Hepatocyte (in vitro differentiated cells): ENCODE results near the gene MAPKAP1. TPM values are rescaled to one million over a fixed set of nuclear protein-coding genes. Genes with fewer than 3 reads are reported as not detected.

Experiments used
- DNase-seq: peaks from one replicate; pipeline ENCODE4 v3.0.0-alpha.2; 2016; ENCODE audit warnings: low spot score
- H2AFZ ChIP-seq: fragments of 200-600 bp; sonication (generic); 2 replicates; pipeline ENCODE4 v1.6.0; 2016; ENCODE audit warnings: antibody characterized with exemption, mild to moderate bottlenecking
- H3K27ac ChIP-seq: fragments of 200-600 bp; sonication (generic); 2 replicates; pipeline ENCODE4 v1.5.1; 2016; ENCODE audit warnings: mild to moderate bottlenecking
- H3K27me3 ChIP-seq: fragments of 200-600 bp; sonication (generic); 2 replicates; pipeline ENCODE4 v1.6.1; 2016
- H3K36me3 ChIP-seq: fragments of 200-600 bp; sonication (generic); replicated peaks from 2 replicates; pipeline ENCODE4 v1.5.1; 2016; ENCODE audit warnings: low read depth; ENCODE audit not compliant: insufficient read depth
- H3K4me1 ChIP-seq: fragments of 200-600 bp; sonication (generic); 2 replicates; pipeline ENCODE4 v1.5.1; 2016; ENCODE audit warnings: mild to moderate bottlenecking, moderate library complexity; ENCODE audit not compliant: insufficient read depth
- H3K4me2 ChIP-seq: fragments of 200-600 bp; sonication (generic); 2 replicates; pipeline ENCODE4 v1.6.0; 2016
- H3K4me3 ChIP-seq: fragments of 200-600 bp; sonication (generic); 2 replicates; pipeline ENCODE4 v1.5.1; 2016; ENCODE audit warnings: mild to moderate bottlenecking
- H3K79me2 ChIP-seq: fragments of 200-600 bp; sonication (generic); 2 replicates; pipeline ENCODE4 v1.6.0; 2017; ENCODE audit warnings: mild to moderate bottlenecking
- H3K9me2 ChIP-seq: fragments of 200-600 bp; sonication (generic); replicated peaks from 2 replicates; pipeline ENCODE4 v1.6.0; 2017; ENCODE audit warnings: mild to moderate bottlenecking; ENCODE audit not compliant: insufficient read depth
- H3K9me3 ChIP-seq: fragments of 200-600 bp; sonication (generic); 2 replicates; pipeline ENCODE4 v1.5.1; 2016; ENCODE audit warnings: low read depth, mild to moderate bottlenecking
- H4K20me1 ChIP-seq: fragments of 200-600 bp; sonication (generic); 2 replicates; pipeline ENCODE4 v1.6.0; 2016; ENCODE audit warnings: mild to moderate bottlenecking; ENCODE audit not compliant: insufficient read depth, poor library complexity, severe bottlenecking
- CTCF ChIP-seq: fragments of 200-600 bp; sonication (generic); IDR thresholded peaks from 2 replicates; pipeline ENCODE4 v1.5.1; 2016; ENCODE audit warnings: antibody characterized with exemption, mild to moderate bottlenecking; ENCODE audit not compliant: poor library complexity
- EZH2 ChIP-seq: fragments of 200-600 bp; sonication (generic); IDR thresholded peaks from 2 replicates; pipeline ENCODE4 v1.6.1; 2016; ENCODE audit warnings: antibody characterized with exemption, mild to moderate bottlenecking, borderline replicate concordance
- EZH2phosphoT487 ChIP-seq: fragments of 200-600 bp; sonication (generic); IDR thresholded peaks from one replicate; pipeline ENCODE4 v1.6.1; 2018; ENCODE audit warnings: antibody characterized with exemption, mild to moderate bottlenecking, low read depth, moderate library complexity; ENCODE audit not compliant: unreplicated experiment, severe bottlenecking
- WGBS: methylation state at CpG from one replicate; pipeline ENCODE4 v1.1.6; 2016; ENCODE audit warnings: low lambda C conversion rate; ENCODE audit errors: missing lambda C conversion rate; 5-methylcytosine and 5-hydroxymethylcytosine counted together
- polyA plus RNA-seq: library from polyadenylated mRNA; unstranded; fragments of >200 nt; fragmentation: Nextera tagmentation; extraction: Ambion mirVana; gene quantifications from 2 replicates; pipeline ENCODE4 v1.2.1, GENCODE V29; 2016
- total RNA-seq: library from RNA; depleted of rRNA; stranded (reverse); fragments of >200 nt; gene quantifications from 2 replicates; pipeline ENCODE4 v1.2.3, GENCODE V29; 2014

Gene MAPKAP1
- total and polyA plus RNA-seq, 2 experiments from 2014 or later, result 74.5 to 79.4 TPM

DNA sequence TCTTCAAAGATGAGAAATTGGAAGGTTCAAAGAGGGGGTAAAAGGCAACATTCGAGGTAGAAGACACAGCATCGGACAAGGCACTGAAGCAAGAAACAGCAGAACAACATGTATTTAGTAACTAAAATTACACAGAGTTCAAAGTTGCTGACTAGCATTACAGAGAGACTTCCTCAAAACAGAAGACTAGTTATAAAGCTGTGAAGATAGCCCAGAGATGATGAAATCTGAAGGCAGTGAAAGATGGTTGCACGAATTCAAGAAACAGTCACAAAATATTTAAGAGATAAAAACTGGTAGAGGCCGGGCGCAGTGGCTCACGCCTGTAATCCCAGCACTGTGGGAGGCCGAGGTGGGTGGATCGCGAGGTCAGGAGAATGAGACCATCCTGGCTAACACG is 16.3 kb downstream of the MAPKAP1 start:
- Histone ChIP-seq H3K27ac (no peak overlapping the region), H3K4me1 (no peaks in the 10 kb centered on the region), H3K4me3 (no peak overlapping the region), H3K36me3 (no peaks in the 10 kb centered on the region), H3K4me2 (no peak overlapping the region), H2AFZ (no peak overlapping the region), H4K20me1 (no peaks in the 10 kb centered on the region), H3K9me3 (no peaks in the 10 kb centered on the region), H3K79me2 (peaks cover 83% of the 10 kb centered on the region), H3K9me2 (no peaks in the 10 kb centered on the region), H3K27me3 (no peaks in the 10 kb centered on the region)
- no peak for DNase-seq
- no peak for TF ChIP-seq CTCF
- TF ChIP-seq EZH2, result no peak
- TF ChIP-seq EZH2phosphoT487, result no peak
- WGBS, result 91% methylated on average over 10 of the region's 10 CpGs

GRCh38 chr9:125687163-125687863 is 19.7 kb downstream of the MAPKAP1 start:
- Histone ChIP-seq H3K27me3 (no peaks in the 10 kb centered on the region), H3K4me1 (no peaks in the 10 kb centered on the region), H2AFZ (no peak overlapping the region), H3K4me3 (no peak overlapping the region), H3K9me2 (no peaks in the 10 kb centered on the region), H3K79me2 (peaks cover 76% of the 10 kb centered on the region), H3K27ac (no peak overlapping the region), H3K36me3 (no peaks in the 10 kb centered on the region), H3K9me3 (no peaks in the 10 kb centered on the region), H4K20me1 (peaks cover 4% of the 10 kb centered on the region), H3K4me2 (no peak overlapping the region)
- WGBS, result 75% methylated on average over 4 of the region's 4 CpGs
- DNase-seq, result no peak
- no peak for TF ChIP-seq EZH2
- no peak for TF ChIP-seq EZH2phosphoT487
- no peak for TF ChIP-seq CTCF

DNA sequence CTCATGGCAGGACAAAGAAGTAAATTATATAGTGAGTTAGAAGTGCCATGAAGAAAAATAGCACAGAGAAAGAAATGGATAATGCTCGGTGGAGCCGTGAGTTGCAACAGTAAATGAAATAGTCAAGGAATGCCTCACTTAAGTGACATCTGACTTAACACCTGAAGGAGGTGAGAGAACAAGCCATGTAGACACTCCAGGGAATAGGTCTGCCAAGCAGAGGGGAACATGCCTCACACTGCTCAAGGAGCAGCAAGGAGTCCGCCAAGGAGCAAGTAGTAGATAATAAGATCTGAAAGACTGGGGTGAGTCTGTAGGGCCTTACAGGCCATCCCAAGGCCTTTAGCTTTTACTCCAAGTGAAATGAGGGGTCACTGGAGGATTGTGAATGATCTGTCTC is 21.8 kb downstream of the MAPKAP1 start:
- WGBS, result 98% methylated on average over 3 of the region's 3 CpGs
- TF ChIP-seq CTCF, result no peak
- no peak for TF ChIP-seq EZH2
- no peak for TF ChIP-seq EZH2phosphoT487
- H4K20me1 ChIP-seq, result peaks cover 6% of the 10 kb centered on the region
- H3K4me1 ChIP-seq, result no peaks in the 10 kb centered on the region
- no peaks in the 10 kb centered on the region for H3K9me3 ChIP-seq
- no peak overlapping the region for H3K4me2 ChIP-seq
- no peaks in the 10 kb centered on the region for H3K27me3 ChIP-seq
- no peak for DNase-seq
- no peaks in the 10 kb centered on the region for H3K9me2 ChIP-seq
- no peak overlapping the region for H3K27ac ChIP-seq
- no peak overlapping the region for H2AFZ ChIP-seq
- peaks cover 69% of the 10 kb centered on the region for H3K79me2 ChIP-seq
- H3K36me3 ChIP-seq, result no peaks in the 10 kb centered on the region
- no peak overlapping the region for H3K4me3 ChIP-seq
